ENCODE data around the gene MTOR.

The MTOR gene

DNA sequence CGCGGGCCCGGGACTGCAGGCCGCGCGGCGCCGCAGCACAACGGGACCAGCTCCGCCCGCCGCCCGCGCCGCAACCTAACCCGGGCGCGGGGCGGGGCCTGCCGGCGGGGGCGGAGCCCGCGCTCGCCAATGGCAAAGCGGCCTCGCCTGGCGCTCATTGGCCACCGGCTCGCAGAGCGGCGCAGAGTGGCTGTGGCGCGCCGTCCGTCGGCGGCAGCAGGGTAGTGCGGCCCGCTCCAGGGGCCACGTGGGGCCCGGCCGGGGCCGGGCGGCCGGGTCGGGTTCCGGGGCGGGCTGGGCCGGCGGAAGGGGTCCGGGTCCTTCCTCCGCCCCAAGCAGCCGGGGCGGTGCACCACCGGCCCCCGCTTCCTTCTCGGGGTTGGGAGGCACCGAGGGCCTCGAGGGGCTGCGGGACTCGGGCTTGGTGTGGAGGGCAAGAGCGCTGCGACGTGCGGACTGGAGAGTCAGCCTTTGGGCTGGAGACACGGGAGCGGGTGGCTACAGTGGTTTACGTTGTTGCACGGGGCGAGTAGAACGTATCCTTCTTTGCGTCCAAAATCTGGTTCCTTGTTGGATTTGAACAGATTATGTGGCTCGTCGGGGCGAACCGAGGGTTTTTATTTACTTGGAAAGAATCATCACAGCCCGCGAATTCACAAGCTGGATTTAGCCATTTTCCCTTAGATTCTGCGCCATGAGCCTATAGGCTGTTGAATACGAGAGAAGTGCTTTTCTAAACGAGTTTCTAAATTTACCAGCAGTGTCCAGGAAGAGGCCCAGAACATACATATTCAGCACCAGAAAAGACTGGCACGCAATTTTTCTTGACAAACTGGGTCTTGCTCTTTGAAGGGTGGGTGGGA, 202.2 kb downstream of the MTOR start, which contains the start of gene SRM:
SRM (minus strand) TSS at position 51 of the 863 bp plus-strand sequence. CDS start 75 bp downstream, outside the sequence.
- TF ChIP-seq CTCF (IDR thresholded peaks at IDR 0.05; ENCODE audit: insufficient read depth, low read length), result no peak
- TF ChIP-seq POLR2AphosphoS5 (IDR thresholded peaks at IDR 0.05; ENCODE audit: low read depth), result peak; percentile 49; the same call in 1 of the 2 replicates
- TF ChIP-seq REST (IDR thresholded peaks at IDR 0.05; ENCODE audit: insufficient replicate concordance, low read depth), result no peak
- TF ChIP-seq GABPA (IDR thresholded peaks at IDR 0.05; ENCODE audit: low read depth), result peak; percentile 72; the same call in 1 of the 2 replicates
- peak within 1 kb of the TSS; percentile 92 for H3K27ac ChIP-seq (replicated peaks)
- DNase-seq (ENCODE audit: low read depth in 1 of 2, low spot score in 1 of 2), result peak; percentile 81 to 88
- peak within 1 kb of the TSS; percentile 98 for H3K4me3 ChIP-seq (replicated peaks; ENCODE audit: insufficient read depth, low read length)
- no peaks in the 10 kb centered on the region for H3K27me3 ChIP-seq (ENCODE audit: insufficient read depth, poor library complexity, severe bottlenecking)

GRCh38 chr1:11059155-11059967, 203.0 kb downstream of the MTOR start:
- peak in 1 of 2 experiments; percentile 68 for DNase-seq (ENCODE audit: low read depth in 1 of 2, low spot score in 1 of 2)
- peak overlapping the region; percentile 81 for H3K27ac ChIP-seq (replicated peaks)
- H3K27me3 ChIP-seq (ENCODE audit: insufficient read depth, poor library complexity, severe bottlenecking), result no peaks in the 10 kb centered on the region
- TF ChIP-seq SPI1 (IDR thresholded peaks at IDR 0.05; ENCODE audit: borderline replicate concordance, low read depth) (no peak), POLR2AphosphoS5 (IDR thresholded peaks at IDR 0.05; ENCODE audit: low read depth) (peak; percentile 2; the same call in 1 of the 2 replicates), CTCF (IDR thresholded peaks at IDR 0.05; ENCODE audit: insufficient read depth, low read length) (no peak), GABPA (IDR thresholded peaks at IDR 0.05; ENCODE audit: low read depth) (no peak), REST (IDR thresholded peaks at IDR 0.05; ENCODE audit: insufficient replicate concordance, low read depth) (no peak)
- H3K4me3 ChIP-seq (replicated peaks; ENCODE audit: insufficient read depth, low read length), result peak overlapping the region; percentile 98

DNA sequence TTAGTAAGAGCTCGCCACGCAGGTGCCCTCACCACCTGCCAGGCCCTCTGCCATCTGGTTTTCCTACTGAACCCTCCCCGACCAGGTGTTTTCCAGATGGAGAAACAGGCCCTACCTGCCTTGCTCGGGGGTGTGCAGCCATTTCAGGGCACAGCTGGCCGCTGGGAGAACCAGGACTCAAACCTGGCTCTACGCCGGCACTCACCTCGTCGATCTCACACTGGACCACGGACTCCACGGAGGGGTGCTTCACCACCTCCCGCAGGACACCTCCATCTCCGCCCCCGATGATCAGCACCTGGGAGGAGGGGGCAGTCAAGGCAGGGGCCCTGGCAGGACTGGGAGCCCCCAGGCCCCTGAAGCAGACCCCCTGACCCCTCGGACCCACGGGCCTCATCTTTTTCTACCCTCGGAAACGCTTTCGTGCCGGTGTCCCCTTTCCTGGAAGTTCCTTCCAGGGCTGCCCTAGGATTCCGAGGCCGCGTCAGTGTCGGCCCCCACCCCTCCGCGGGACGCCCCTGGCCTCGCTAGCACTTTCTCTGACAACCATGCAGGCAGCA, 203.7 kb downstream of the MTOR start:
- DNase-seq (ENCODE audit: low read depth in 1 of 2, low spot score in 1 of 2), result no peak

More for the DNA sequence above, 203.7 kb downstream of the MTOR start:
- Histone ChIP-seq H3K27me3 (ENCODE audit: insufficient read depth, poor library complexity, severe bottlenecking) (no peaks in the 10 kb centered on the region), H3K27ac (replicated peaks) (peak overlapping the region; percentile 81), H3K4me3 (replicated peaks; ENCODE audit: insufficient read depth, low read length) (peak overlapping the region; percentile 98)
- no peak for TF ChIP-seq REST (IDR thresholded peaks at IDR 0.05; ENCODE audit: insufficient replicate concordance, low read depth)
- TF ChIP-seq POLR2AphosphoS5 (IDR thresholded peaks at IDR 0.05; ENCODE audit: low read depth), result no peak
- no peak for TF ChIP-seq CTCF (IDR thresholded peaks at IDR 0.05; ENCODE audit: insufficient read depth, low read length)
- TF ChIP-seq GABPA (IDR thresholded peaks at IDR 0.05; ENCODE audit: low read depth), result no peak
- no peak for TF ChIP-seq SPI1 (IDR thresholded peaks at IDR 0.05; ENCODE audit: borderline replicate concordance, low read depth)
